HepG2 (cell line): Measurements from ENCODE around the gene TASOR2. TPM values are rescaled to one million over a fixed set of nuclear protein-coding genes. Genes with fewer than 3 reads are reported as not detected.
A peak's percentile ranks its signal among the peaks of the same experiment; 100 is the strongest.

ENCODE experiments used
- ATF5 ChIP-seq: sonication (generic); formaldehyde crosslinking; IDR thresholded peaks from 2 replicates; pipeline ENCODE4 v1.4.0; 2020; ENCODE audit warnings: mild to moderate bottlenecking, low read depth, missing genetic modification reagents
- CBX2 ChIP-seq, 2 experiments: fragments of 200-600 bp in 1 of 2; sonication (generic); formaldehyde crosslinking in 1 of 2; IDR thresholded peaks; 2 replicates each; pipeline versions ENCODE4 v1.7.0 to v1.8.1; 2018 to 2022; ENCODE audit warnings: low read depth in 2 of 2, low read length in 1 of 2, mild to moderate bottlenecking in 1 of 2, missing genetic modification reagents in 1 of 2
- EED ChIP-seq: sonication (generic); formaldehyde crosslinking; IDR thresholded peaks from 2 replicates; pipeline ENCODE4 v1.5.0; 2020; ENCODE audit warnings: mild to moderate bottlenecking, missing genetic modification reagents
- POLR2AphosphoS2 ChIP-seq: IDR thresholded peaks from 2 replicates; pipeline ENCODE4 v1.6.1; 2011; ENCODE audit warnings: low read depth, low read length, improper control_type of control experiment
- TARDBP ChIP-seq: sonication (generic); formaldehyde crosslinking; IDR thresholded peaks from 2 replicates; pipeline ENCODE4 v1.8.0; 2022; ENCODE audit warnings: mild to moderate bottlenecking, missing genetic modification reagents
- YEATS4 ChIP-seq: sonication (generic); formaldehyde crosslinking; IDR thresholded peaks from 2 replicates; pipeline ENCODE4 v1.4.0; 2020; ENCODE audit warnings: missing genetic modification reagents, borderline replicate concordance
- ZBTB38 ChIP-seq: sonication (generic); formaldehyde crosslinking; IDR thresholded peaks from 2 replicates; pipeline ENCODE4 v1.5.1; 2020; ENCODE audit warnings: mild to moderate bottlenecking, missing genetic modification reagents
- ZFP91 ChIP-seq: sonication (generic); formaldehyde crosslinking; IDR thresholded peaks from 2 replicates; pipeline ENCODE4 v1.9.0; 2022; ENCODE audit warnings: missing genetic modification reagents, mild to moderate bottlenecking, borderline replicate concordance
- ZNF34 ChIP-seq: sonication (generic); formaldehyde crosslinking; IDR thresholded peaks from 2 replicates; pipeline ENCODE4 v1.4.0; 2020; ENCODE audit warnings: mild to moderate bottlenecking, missing genetic modification reagents, borderline replicate concordance
- ZNF687 ChIP-seq: sonication (generic); formaldehyde crosslinking; IDR thresholded peaks from 2 replicates; pipeline ENCODE4 v1.5.1; 2020; ENCODE audit warnings: mild to moderate bottlenecking, missing genetic modification reagents, moderate library complexity
- ZNF850 ChIP-seq: sonication (generic); formaldehyde crosslinking; conservative IDR thresholded peaks from 2 replicates; pipeline ENCODE4 v1.9.0; 2021; ENCODE audit warnings: mild to moderate bottlenecking, missing genetic modification reagents
- ZSCAN30 ChIP-seq: sonication (generic); formaldehyde crosslinking; IDR thresholded peaks from 2 replicates; pipeline ENCODE4 v1.5.0; 2020; ENCODE audit warnings: mild to moderate bottlenecking, missing genetic modification reagents
- polyA plus RNA-seq, 8 experiments: library from polyadenylated mRNA; depleted of rRNA in 3 of 8; stranded (reverse) in 7 of 8; unstranded in 1 of 8; fragments of >200 nt; fragmentation: Illumina TruSeq in 4 of 8; extraction: Trizol in 4 of 8; gene quantifications; 2 replicates each; pipeline versions ENCODE4 v1.2.1 to v1.2.3, GENCODE V29; 2011 to 2016; ENCODE audit warnings: low read depth in 4 of 8, missing spikeins in 1 of 8, mixed read lengths in 1 of 8; ENCODE audit not compliant: insufficient read depth in 1 of 8
- total RNA-seq, 5 experiments: library from RNA; depleted of rRNA; stranded (reverse); fragments of >200 nt; fragmentation: Illumina TruSeq; extraction: Trizol; gene quantifications; 2 replicates each; pipeline ENCODE4 v1.2.3, GENCODE V29; 2016; ENCODE audit warnings: low read depth in 1 of 5
- TF ChIP-seq, protein P1 (sequence below): sonication (generic); formaldehyde crosslinking; IDR thresholded peaks from 2 replicates; pipeline ENCODE4 v1.8.1; 2023; ENCODE audit warnings: mild to moderate bottlenecking, missing genetic modification reagents
- TF ChIP-seq, protein P2 (sequence below), 2 experiments: IDR thresholded peaks; 2 replicates each; pipeline ENCODE4 v1.6.1; 2011 to 2012; ENCODE audit warnings: low read length in 2 of 2, borderline replicate concordance in 1 of 2, low read depth in 1 of 2, mild to moderate bottlenecking in 1 of 2, moderate library complexity in 1 of 2
- TF ChIP-seq, protein P3 (sequence below): IDR thresholded peaks from 2 replicates; pipeline ENCODE4 v1.6.1; 2012; ENCODE audit warnings: inconsistent platforms

The TASOR2 gene
- total and polyA plus RNA-seq, 2 of the 13 experiments (the other 11 are each of a cell fraction or from before 2014, with no cell fraction given) = 24.2 to 55.3 TPM

DNA sequence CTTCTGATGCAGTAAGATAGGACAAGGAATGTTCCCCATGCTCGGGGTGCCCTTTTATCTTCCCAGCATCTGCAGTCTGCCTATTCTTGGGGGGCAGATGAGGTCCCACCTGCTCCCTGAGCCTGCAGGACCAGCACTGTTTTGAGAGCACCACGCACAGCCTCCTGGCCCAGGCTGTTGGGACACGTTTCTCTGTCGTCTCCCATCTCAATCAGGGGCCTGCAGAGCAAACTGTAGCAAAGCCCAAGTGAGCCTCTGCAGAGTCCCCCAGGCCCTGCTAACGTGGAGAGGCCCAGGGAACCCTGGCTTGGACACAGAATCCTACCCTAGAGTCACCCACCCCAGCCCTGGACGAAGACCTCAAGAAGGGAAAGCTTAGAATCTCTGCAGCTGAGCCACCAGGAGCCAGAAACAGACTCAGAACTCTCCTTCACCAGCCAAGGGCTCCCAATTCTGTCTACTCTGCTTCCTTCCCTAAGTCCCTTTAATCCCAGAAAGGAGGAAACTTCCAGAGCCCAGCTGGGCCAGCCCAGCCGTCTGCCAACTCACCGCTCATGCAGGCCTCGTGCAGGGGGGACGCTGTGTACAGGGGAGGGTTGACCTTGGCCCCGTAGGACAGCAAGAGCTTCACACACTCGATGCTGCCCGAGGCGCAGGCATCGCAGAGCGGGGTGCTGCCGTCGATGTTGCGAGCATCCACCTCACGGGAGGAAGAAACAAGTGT is 33.8 kb upstream of the TASOR2 start (continued):
- no peak for TF ChIP-seq YEATS4
- TF ChIP-seq TARDBP = no peak
- TF ChIP-seq ZSCAN30 = no peak
- no peak for TF ChIP-seq POLR2AphosphoS2
- no peak for TF ChIP-seq ZFP91
- peak; percentile 85 for TF ChIP-seq ZNF687
- no peak for TF ChIP-seq ZNF850 (CRISPR knock-in tag)
- TF ChIP-seq ZNF34 (CRISPR knock-in tag) = no peak
- no peak for TF ChIP-seq EED
- TF ChIP-seq, protein P1, sequence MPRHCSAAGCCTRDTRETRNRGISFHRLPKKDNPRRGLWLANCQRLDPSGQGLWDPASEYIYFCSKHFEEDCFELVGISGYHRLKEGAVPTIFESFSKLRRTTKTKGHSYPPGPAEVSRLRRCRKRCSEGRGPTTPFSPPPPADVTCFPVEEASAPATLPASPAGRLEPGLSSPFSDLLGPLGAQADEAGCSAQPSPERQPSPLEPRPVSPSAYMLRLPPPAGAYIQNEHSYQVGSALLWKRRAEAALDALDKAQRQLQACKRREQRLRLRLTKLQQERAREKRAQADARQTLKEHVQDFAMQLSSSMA (CRISPR knock-in tag) = no peak
- peak; percentile 93 for TF ChIP-seq ZBTB38 (CRISPR knock-in tag)
- TF ChIP-seq CBX2 (IDR thresholded peaks at IDR 0.05; ENCODE audit: low read depth, low read length) = no peak
- no peak for TF ChIP-seq CBX2 (CRISPR knock-in tag; IDR thresholded peaks at IDR 0.05; ENCODE audit: low read depth)
- TF ChIP-seq, protein P2, sequence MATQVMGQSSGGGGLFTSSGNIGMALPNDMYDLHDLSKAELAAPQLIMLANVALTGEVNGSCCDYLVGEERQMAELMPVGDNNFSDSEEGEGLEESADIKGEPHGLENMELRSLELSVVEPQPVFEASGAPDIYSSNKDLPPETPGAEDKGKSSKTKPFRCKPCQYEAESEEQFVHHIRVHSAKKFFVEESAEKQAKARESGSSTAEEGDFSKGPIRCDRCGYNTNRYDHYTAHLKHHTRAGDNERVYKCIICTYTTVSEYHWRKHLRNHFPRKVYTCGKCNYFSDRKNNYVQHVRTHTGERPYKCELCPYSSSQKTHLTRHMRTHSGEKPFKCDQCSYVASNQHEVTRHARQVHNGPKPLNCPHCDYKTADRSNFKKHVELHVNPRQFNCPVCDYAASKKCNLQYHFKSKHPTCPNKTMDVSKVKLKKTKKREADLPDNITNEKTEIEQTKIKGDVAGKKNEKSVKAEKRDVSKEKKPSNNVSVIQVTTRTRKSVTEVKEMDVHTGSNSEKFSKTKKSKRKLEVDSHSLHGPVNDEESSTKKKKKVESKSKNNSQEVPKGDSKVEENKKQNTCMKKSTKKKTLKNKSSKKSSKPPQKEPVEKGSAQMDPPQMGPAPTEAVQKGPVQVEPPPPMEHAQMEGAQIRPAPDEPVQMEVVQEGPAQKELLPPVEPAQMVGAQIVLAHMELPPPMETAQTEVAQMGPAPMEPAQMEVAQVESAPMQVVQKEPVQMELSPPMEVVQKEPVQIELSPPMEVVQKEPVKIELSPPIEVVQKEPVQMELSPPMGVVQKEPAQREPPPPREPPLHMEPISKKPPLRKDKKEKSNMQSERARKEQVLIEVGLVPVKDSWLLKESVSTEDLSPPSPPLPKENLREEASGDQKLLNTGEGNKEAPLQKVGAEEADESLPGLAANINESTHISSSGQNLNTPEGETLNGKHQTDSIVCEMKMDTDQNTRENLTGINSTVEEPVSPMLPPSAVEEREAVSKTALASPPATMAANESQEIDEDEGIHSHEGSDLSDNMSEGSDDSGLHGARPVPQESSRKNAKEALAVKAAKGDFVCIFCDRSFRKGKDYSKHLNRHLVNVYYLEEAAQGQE (IDR thresholded peaks at IDR 0.05; ENCODE audit: borderline replicate concordance in 1 of 2, low read depth in 1 of 2, low read length in 2 of 2) = no peak
- TF ChIP-seq, protein P3, sequence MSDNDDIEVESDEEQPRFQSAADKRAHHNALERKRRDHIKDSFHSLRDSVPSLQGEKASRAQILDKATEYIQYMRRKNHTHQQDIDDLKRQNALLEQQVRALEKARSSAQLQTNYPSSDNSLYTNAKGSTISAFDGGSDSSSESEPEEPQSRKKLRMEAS = peak; percentile 49; the same call in 1 of the 2 replicates
- TF ChIP-seq ATF5 (CRISPR knock-in tag) = no peak
